GM18867 (cell line): Measurements from ENCODE around the gene L1CAM.
A peak's percentile ranks its signal among the peaks of the same experiment; 100 is the strongest.

ENCODE experiments used
- ATAC-seq: cut with Tn5 transposase; IDR thresholded peaks from one replicate; pipeline ENCODE4 v1.9.1; 2021; ENCODE audit warnings: mild to moderate bottlenecking, moderate library complexity; ENCODE audit not compliant: unreplicated experiment

Gene L1CAM

DNA sequence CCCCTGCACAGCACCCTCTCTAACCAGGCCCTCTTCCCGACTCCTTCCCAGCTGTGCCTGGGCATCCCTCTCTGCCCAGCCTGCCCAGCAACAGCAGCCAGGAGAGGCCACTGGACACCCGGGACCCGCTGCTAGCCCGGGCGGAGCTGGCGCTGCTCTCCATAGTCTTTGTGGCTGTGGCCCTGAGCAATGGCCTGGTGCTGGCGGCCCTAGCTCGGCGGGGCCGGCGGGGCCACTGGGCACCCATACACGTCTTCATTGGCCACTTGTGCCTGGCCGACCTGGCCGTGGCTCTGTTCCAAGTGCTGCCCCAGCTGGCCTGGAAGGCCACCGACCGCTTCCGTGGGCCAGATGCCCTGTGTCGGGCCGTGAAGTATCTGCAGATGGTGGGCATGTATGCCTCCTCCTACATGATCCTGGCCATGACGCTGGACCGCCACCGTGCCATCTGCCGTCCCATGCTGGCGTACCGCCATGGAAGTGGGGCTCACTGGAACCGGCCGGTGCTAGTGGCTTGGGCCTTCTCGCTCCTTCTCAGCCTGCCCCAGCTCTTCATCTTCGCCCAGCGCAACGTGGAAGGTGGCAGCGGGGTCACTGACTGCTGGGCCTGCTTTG, 19.6 kb upstream of the L1CAM start:
- no peak for ATAC-seq

DNA sequence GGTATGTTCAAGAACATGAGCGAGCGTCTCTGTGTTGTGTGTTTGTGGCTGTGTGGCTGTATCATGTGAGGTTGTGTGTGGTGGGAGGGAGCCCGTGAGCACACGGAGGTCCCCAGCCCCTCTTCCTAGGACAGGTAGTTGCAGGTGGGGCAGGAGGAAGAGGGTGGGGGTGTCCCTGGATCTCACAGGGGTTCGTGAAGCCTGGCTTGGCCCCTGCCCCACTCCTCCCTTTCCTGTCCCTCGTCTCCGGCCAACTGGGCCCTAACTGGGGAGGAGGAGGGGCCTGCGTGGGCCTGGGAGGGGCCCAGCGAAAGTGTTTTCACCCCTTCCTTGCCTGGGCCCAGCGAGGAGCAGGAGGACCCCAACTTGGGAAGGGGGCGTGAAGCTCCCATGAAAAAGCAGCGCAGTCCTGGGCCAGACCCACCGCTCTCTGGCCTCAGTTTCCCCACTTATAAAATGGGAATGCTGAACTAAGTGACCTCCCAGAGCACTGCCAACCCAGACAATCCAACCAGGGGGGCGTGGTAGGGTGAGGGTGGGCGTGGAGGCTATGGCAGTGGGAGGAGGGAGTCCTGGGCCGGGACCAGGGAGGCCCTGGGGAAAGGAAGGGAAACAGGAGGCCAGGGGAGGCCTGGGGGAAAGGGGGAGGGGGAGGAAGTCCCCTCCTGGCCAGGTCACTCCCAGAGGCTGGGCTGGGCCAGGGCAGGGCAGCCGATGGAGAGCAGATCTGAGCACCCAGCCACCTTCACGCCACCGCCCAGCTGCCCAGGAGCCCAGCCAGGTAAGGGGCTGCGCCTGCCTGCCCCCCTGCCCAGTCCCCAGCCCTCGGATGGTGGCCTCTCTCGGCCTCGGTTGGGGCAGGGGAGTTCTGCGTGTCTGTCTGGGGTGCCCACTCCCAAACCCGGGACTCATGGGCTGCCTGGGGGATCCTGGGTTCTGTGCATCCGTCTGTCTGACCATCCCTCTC, 18.3 kb upstream of the L1CAM start, which contains the start of gene AVPR2:
Gene AVPR2, plus strand, starts transcription at position 683 of the 967 bp plus-strand sequence. CDS start 473 bp downstream, outside the sequence.
- no peak for ATAC-seq

DNA sequence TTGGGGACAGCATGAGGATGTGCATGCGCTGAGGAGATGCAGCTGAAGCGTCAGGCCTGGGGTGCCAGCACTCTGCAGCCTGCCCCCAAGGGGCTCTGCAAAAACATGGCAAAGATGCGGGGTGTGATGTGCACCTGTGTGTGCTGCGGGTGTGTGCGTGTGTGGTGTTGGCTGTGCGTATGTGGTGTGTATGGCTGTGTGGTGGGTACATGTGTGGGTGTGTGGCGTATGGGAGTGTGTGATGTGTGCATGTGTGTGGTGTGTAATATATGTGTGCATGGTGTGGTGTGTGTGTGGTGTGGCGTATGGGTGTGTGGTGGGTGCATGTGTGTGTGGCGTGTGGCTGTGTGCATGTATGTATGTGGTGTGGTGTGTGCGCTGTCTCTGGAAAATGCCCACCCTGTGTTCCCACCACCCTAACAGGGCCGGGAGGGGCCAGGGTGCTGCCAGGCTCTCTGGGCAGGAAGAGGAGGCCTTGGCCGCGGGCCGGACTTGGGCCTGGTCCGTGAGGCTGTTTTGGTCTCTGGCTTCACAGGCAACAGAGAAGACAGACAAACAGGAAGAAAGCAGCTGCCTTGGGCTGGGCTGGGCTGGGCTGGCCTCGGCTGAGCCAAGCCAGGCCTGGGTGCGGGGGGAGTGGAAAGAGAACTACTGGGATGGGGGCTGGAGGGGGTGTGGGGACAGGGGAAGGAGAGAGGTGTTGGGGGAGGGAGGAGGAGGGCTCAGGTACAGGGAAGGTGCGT, 17.4 kb upstream of the L1CAM start:
- no peak for ATAC-seq

DNA sequence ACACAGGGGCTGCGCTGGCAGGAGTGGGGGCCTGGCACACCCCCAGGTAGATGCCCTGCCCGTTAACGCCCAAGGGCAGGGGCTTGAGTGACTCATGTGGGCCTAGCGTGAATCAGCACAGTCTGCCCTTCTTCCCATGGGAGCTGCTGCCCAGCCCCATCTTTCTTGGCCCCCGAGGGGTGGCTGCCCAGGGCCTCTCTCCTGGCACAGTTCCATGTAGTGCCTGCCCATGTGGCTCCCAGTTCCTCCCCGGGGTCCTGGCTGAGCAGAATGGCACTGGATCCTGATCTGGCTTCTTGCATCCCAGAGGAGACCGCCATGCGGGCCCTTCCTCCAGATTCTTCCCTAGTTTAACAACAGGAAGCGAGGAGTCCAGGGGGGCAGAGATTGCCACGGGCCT, 16.4 kb upstream of the L1CAM start:
- ATAC-seq: no peak

DNA sequence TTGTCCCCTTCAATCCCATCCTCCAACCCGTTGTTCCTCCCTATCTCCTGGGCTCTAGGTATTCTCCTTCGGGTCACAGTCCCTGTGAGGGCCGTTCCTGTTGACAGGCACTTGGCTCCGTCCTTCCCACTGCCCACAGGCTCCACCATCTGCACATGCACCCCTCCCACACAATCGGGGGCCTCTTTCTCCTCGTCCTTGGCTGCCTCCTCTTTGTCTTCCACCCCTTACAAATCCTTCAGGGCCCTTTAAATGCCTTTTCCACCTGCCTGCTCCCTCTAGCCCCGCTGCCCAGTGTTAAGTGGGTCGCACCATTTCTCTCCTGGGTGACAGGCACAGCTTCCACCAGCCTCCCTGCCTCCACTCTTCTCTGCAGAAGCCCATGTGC, 15.8 kb upstream of the L1CAM start:
- ATAC-seq: no peak

DNA sequence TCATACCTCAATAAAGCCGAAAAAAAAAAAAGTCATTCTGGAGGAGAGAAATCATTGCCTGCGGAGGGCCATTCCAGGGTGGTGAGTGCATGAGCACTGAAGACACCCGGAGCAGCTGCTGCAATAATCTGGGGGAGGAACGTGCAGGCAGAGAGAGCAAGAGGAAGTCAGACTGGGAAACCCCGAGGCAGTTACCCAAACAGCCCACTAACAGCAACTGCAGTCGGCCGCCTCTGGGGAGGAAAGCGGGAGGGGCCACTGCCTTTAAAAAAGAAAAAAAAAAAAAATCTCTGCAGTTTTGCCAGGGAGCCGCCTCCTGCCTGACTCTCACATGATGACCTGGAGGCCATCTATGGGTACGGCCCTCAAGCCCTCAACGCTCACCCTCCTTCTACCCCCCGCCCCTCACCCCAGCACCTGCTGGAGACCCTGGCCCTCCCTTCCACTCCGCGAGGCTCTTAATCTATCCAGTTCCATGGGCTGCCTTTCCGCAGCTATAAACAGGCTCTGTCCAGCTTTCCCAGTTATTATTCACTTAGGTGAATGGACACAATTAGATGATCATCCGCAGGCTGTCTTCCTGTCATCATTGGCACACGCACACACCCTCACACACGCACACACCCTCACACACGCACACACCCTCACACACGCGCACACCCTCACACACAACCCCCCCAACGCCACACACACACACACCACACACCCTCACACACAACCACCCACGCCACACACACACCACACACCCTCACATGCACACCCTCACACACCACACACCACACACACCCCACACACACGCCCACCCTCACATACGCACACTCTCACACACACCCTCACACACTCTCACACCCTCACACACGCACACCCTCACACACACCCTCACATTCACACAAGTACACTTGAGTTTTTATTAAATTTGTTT, 15.1 kb upstream of the L1CAM start:
- ATAC-seq: peak; percentile 74

DNA sequence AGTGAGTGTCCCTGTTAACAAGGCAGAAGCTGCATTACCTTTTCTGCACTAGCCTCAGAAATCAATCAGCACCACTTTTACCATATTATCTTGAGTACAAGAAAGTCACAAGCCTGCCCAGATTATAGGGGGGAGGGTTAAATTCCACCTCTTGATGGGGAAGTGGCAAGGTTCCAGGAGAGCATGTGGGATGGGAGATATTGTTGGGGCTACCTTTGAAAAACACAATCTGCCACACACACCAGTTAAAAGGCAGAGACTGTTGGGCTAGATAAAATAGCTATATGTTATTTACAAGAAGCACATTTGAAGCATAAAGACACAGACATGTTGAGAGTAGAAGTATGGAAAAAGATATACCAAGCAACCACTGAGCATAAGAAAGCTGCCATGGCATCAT, 11.9 kb upstream of the L1CAM start:
- ATAC-seq: no peak

DNA sequence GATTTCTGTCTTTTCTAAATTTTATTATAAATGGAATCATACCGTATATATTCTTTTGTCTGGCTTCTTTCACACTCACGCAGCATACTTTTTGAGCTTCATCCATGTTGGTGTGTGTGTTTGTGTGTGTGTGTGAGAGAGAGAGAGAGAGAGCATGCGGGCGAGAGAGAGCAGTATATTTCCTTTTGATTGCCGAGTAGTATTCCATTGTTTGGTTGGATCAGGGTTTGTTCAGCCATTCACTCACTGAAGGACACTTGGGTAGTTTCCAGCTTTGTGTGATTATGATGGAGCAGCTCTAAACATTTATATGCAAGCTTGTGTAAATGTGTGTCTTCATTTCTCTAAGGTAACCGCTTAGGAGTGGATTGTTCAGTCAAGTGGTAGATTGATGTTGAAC, 3.1 kb upstream of the L1CAM start:
- ATAC-seq: no peak

DNA sequence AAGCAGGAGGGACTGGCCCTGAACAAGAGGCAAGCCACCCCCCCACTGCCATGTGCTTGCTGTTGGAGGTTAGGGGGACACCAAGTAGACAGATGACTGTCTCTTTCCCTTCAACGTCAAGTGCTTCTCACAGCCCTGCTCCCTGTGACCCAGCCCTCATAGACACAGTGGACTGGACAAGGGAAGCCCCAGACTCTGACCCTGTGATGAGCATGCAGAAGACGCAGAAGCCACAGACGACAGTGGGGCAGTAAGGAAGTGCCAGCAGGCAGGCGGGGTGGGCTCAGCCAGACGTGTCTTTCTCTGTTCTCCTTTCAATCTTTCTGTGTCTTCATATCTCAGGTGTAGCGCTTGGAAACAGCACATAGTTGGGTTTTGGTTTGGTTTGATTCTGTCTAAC, 2.4 kb upstream of the L1CAM start:
- no peak for ATAC-seq

DNA sequence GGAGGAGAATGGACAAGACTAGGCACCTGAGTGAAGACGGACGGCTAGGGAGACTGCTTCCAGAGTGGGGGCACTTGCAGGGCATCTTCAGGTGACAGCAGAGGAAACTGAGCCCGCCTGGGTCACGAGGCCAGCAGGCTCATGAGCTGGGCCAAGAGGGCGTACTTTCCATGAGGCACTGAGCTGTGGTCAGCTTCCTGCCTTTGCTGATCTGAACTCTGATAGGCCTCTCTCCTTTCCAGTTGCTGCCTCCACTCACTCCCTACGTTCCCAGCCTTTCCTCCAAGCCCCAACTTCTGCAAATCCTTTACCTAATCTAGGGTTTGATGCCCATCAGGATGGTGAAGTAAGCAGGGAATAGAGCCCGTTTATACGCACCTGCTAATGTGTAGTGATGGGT, 1.4 kb upstream of the L1CAM start:
- no peak for ATAC-seq

DNA sequence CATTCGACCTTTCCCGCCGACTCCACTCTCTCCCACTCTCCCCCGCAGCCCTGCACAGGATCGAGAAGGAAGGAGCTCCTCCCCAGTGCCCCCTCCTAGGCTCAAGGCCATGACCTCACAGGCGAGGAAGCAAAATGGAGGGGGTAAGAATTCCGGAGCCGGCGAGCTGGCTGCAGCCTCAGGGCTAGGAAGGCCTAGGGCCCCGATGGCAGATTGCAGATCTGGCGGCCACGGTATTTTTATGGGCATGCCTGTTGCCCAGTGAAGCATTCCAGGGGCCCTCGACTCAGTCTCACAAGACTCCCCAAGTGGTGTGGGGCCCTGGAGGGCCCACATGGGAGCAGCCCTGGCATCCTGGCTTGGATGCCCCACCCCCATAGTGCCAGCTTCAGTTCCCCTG, 942 bp upstream of the L1CAM start:
- no peak for ATAC-seq

DNA sequence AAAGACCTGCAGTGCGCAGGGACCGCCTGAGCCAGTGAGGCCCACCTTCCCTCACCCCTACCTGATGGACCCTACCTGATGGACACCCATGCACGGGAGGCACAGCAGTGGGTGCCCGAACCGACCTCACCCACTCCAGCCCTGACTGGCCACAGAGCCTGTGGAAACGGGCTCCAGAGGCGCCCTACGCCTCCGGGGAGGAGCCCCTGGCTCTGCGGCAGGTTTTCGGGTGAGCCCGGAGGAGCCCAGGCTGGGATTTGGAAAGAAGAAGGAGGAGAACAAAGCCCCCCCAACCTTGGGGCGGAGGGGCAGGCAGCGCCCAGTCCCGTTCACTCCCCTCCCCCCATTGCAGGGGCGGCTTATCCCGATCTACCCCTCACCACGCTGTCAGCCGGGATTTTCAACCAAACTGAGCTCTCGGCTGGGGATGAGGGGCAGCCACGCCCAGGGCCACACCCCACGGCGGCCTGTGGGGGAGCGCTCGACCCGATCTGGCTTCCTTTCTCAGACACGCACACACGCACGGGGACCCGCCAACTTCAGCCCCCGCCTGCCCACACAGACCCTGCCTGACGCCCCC, 675 bp downstream of the L1CAM start:
- ATAC-seq: no peak

DNA sequence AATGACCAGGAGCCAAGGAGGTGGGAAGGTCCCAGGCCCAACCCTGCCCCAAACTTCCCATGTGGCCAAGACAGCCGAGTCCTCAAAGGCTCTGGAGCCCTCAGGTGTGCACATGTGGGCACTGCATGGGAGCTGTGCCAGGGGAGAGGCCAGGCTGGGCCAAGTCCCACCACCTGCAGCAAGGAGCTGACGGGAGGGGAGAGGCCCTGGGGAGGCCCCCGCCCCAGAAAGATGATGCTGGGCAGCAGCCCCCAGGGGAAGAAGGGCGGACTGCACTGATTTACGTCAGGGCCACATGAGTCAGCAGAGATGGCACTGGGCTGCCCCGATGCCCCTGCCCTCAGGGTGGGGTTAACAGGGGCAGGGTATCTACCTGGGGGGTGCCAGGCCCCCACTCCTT, 1.4 kb downstream of the L1CAM start:
- ATAC-seq: no peak

DNA sequence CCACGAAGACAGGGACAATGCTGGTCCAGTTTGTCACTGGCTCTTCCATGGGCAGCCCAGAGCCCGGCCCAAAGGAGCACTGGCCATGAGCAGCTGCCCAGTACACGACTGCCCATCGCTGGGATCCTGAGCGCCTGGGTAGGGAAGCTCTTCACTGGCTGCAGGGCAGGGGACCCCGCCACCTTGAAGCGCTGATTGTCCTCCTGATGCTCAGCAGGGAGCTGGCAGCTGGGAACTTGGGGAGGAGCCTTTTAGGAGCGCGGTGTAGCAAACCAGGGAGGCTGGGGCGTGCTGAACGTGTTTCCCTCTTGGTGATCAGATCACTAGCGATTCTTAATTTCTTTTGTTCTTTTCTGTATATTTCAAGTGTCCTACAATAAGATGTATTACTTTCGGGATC, 1.8 kb downstream of the L1CAM start:
- no peak for ATAC-seq

DNA sequence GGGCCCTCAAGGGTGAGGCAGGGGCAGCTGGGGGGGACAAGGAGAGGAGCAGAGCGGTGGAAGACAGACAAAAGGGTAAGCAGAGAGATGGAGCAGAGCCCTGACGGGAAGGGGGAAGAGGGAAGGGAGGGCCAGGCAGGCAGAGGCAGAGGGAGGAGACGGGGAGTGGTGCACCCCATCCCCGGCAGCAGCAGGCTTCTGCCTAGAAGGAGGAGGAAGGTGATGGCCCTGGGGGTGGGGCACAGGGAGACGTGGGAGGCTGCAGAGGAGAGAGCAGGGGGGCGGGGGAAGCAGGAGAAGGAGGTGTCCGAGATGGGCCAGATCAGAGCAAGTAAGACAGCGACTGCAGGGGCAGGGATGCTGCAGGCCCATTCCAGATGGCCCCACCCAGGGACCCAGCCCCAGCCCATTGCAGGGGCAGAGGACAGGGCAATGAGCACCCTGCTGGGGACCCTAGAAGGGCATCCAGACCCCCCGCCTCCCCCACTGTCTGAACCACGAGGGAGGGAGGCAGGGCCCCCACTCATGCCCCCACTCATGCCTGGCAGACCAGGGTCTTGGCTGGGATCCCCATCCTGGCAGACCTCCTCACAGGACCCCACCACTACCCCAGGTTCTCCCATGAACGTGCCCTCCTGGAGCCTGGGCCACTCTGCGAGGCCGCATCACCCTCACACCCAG, 2.7 kb downstream of the L1CAM start:
- ATAC-seq: no peak

DNA sequence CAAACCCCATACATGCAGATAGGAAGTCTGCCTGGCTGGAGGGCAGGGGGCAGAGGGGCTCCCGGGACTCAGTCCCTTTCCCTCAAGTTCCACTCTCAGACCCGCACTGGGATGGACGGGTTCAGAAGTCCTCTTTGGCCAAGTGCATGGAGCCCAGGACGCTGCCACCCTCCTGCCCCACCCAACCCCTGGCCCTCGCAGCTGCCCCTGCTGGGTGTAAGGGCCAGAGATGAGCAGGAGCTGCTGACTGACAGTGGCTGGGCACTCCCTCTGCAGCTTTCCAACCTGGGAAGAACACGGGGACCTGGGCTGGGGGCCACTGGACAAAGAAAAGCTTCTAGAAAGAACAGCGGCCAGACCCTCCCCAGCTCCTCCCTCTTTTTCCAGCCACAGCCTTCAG, 3.4 kb downstream of the L1CAM start:
- no peak for ATAC-seq

DNA sequence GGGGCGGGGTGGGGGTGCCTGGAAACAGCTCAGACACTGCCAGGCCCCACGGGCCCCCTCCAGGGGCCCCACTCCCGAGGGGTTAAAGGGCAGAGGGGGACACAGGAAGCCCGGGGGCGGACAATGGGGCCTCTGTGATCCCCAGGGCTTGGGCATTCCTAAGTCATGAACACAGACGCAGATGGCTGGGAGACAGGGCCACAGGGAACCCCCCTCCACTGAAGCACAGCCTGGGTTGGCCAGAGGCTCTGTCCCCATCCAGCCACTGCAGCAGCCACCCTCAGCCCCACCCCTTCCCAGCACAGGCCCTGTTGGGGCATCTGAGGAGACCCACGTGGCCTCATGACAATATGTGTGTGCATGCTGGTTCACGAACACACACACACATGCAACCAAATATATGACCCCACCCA, 3.9 kb downstream of the L1CAM start:
- no peak for ATAC-seq

DNA sequence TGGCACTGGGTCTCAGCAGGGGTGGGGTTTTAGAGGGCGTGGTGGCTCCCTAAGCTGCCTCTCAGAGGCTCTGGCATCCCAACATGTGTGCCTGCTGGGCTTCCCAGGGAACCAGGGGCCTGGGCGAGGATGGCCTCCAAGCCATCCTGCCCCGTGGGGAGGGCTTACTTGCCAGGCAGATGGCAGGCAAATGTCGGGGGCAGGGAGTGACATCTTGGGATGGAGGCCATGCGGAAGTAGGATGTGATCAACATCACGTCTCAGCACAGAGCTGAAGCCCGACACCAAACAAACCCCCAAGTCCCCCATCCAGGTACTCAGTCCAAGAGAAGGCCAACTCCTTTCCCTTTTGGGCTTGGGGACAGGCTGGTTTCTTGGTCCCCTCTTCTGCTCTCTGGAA, 4.7 kb downstream of the L1CAM start:
- no peak for ATAC-seq

DNA sequence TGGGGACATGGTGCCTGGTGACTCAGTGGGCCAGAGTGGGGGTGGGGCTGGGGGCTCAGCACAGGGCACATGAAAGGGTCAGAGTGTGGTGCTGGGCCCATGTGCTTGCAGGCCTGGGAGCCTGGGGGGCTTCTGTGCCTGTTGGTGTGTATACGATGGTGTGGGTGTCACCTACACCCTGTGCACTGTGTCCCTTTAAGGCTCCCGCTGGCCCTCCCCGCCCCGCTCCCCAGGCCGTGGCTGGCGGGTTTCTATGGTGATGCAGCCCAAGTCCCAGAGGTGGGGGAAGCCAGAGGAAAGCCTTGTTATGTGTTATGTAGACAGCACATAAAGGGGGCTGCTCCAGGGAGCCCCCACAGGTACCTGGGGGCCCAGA, 5.5 kb downstream of the L1CAM start:
- ATAC-seq: no peak
